ENCODE measurements around the gene CDH11. TPM values are rescaled to one million over a fixed set of nuclear protein-coding genes. Genes with fewer than 3 reads are reported as not detected.

Gene CDH11
- polyA plus RNA-seq, 4 donors, result 0.22 to 25.1 (median 1.6) TPM

DNA sequence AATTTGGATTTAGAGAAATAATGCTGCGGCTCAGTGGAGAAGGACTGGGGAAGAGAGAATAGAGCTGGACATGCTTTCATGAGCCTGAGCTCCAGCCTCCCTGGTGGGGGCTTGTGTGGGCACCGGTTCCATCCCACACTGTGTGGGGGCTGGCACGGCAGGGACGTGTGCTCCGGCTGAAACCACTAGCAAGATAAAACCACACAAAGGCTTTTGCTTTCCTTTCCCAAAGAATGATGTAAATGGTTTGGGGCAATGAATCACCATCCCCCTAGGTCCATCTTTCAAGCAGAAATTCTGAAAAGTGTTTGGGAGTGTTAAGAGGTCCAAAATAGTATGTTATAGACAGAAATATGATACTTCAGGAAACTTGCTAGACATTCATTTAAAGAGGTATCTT, 77.0 kb downstream of the CDH11 start:
- Histone ChIP-seq H3K27me3 (ENCODE audit: control insufficient read depth in 3 of 3, insufficient read depth in 3 of 3, low read length in 3 of 3) (no peaks in the 10 kb centered on the region), H3K9me3 (ENCODE audit: control insufficient read depth in 2 of 2, insufficient read depth in 1 of 2, low read depth in 1 of 2, low read length in 1 of 2) (no peaks in the 10 kb centered on the region), H3K4me1 (ENCODE audit: control insufficient read depth in 3 of 3, insufficient read depth in 2 of 3, low read depth in 1 of 3, low read length in 2 of 3) (no peaks in the 10 kb centered on the region), H3K36me3 (ENCODE audit: control insufficient read depth in 3 of 3, insufficient read depth in 2 of 3, low read depth in 1 of 3, low read length in 3 of 3) (no peaks in the 10 kb centered on the region), H3K27ac (ENCODE audit: low read depth in 1 of 3, low read length in 2 of 3) (no peak overlapping the region), H3K4me3 (ENCODE audit: low read depth in 1 of 3, low read length in 3 of 3) (no peak overlapping the region)
- FAIRE-seq, result no peak
- DNase-seq, result no peak
- WGBS, 3 donors, result 61 to 83% (median 80%) methylated on average over 5 of the region's 5 CpGs

DNA sequence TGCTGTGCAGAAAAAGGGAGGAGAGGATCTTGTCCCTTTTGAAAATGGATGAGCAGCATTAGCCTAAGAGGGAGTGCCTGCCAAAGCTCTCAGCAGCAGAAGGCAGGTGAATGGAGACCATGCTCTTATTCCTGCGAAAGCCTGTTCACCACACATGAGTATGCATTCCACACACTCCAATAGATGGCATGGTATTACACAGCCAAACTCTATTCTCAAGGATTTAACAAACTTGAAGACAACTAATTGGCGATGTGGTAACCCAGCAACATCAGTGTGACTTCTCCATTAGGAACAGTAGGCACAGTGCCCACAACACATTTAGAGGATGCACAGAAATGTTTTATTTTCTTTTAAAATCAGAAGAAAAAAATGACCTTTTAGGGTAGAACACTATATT, 77.8 kb downstream of the CDH11 start:
- 86 to 95% (median 90%) methylated on average over 2 of the region's 2 CpGs for WGBS, 3 donors
- Histone ChIP-seq H3K4me3 (ENCODE audit: low read depth in 1 of 3, low read length in 3 of 3) (no peak overlapping the region), H3K27me3 (ENCODE audit: control insufficient read depth in 3 of 3, insufficient read depth in 3 of 3, low read length in 3 of 3) (no peaks in the 10 kb centered on the region), H3K4me1 (ENCODE audit: control insufficient read depth in 3 of 3, insufficient read depth in 2 of 3, low read depth in 1 of 3, low read length in 2 of 3) (no peaks in the 10 kb centered on the region), H3K9me3 (ENCODE audit: control insufficient read depth in 2 of 2, insufficient read depth in 1 of 2, low read depth in 1 of 2, low read length in 1 of 2) (no peaks in the 10 kb centered on the region), H3K27ac (ENCODE audit: low read depth in 1 of 3, low read length in 2 of 3) (no peak overlapping the region), H3K36me3 (ENCODE audit: control insufficient read depth in 3 of 3, insufficient read depth in 2 of 3, low read depth in 1 of 3, low read length in 3 of 3) (no peaks in the 10 kb centered on the region)
- FAIRE-seq (no peak), DNase-seq (no peak)

DNA sequence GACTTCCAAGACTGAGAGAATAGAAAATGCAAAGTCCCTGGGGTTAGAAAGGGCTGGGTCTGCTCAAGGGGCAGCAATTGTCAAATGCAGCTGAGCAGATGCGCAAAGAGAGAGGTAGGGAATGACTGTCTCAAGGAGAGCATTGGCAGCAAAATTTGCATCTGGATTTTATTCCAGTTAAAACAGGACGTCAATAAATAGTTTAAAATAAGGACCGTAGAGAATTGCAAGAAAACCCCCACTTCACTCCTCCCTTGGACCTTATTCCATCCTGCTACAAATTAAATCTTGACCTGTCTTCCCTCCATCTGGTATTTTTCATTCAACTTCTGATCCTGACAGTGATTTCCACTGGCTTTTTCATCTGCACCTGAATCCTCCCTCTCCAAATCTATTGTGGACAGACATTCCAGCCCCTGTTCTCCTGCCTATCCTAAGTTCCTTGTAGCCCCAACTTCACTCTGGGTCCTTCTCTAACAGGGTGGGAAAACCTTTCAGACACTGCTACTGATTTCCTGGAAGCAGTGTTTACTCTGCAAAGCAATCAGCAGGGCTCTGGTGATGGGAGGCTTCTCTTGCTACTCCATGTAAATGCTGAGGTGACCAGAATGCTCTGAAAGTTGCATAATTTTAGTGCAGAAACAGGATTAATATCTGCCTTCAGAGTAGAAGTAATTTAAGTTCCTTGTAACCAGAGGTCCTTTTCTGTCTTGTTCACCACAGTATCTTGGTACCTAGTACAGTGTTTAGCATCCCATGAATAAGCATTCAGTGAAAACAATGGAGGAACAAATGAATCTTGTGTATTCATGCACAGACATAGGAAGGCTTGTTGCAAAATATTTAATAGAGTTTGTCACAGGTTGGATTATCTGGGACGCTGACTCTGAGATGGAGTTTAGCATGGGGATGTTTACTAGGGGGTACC, 79.2 kb downstream of the CDH11 start:
- Histone ChIP-seq H3K4me1 (ENCODE audit: control insufficient read depth in 3 of 3, insufficient read depth in 2 of 3, low read depth in 1 of 3, low read length in 2 of 3) (no peaks in the 10 kb centered on the region), H3K9me3 (ENCODE audit: control insufficient read depth in 2 of 2, insufficient read depth in 1 of 2, low read depth in 1 of 2, low read length in 1 of 2) (no peaks in the 10 kb centered on the region), H3K4me3 (ENCODE audit: low read depth in 1 of 3, low read length in 3 of 3) (no peak overlapping the region), H3K36me3 (ENCODE audit: control insufficient read depth in 3 of 3, insufficient read depth in 2 of 3, low read depth in 1 of 3, low read length in 3 of 3) (no peaks in the 10 kb centered on the region), H3K27ac (ENCODE audit: low read depth in 1 of 3, low read length in 2 of 3) (no peak overlapping the region), H3K27me3 (ENCODE audit: control insufficient read depth in 3 of 3, insufficient read depth in 3 of 3, low read length in 3 of 3) (no peaks in the 10 kb centered on the region)
- FAIRE-seq (no peak), DNase-seq (no peak)
- WGBS, 3 donors, result 80 to 88% (median 88%) methylated on average over 4 of the region's 4 CpGs

GRCh38 chr16:65041667-65042066, 80.2 kb downstream of the CDH11 start:
- Histone ChIP-seq H3K27ac (ENCODE audit: low read depth in 1 of 3, low read length in 2 of 3) (no peak overlapping the region), H3K36me3 (ENCODE audit: control insufficient read depth in 3 of 3, insufficient read depth in 2 of 3, low read depth in 1 of 3, low read length in 3 of 3) (no peaks in the 10 kb centered on the region), H3K9me3 (ENCODE audit: control insufficient read depth in 2 of 2, insufficient read depth in 1 of 2, low read depth in 1 of 2, low read length in 1 of 2) (no peaks in the 10 kb centered on the region), H3K4me1 (ENCODE audit: control insufficient read depth in 3 of 3, insufficient read depth in 2 of 3, low read depth in 1 of 3, low read length in 2 of 3) (no peaks in the 10 kb centered on the region), H3K4me3 (ENCODE audit: low read depth in 1 of 3, low read length in 3 of 3) (no peak overlapping the region), H3K27me3 (ENCODE audit: control insufficient read depth in 3 of 3, insufficient read depth in 3 of 3, low read length in 3 of 3) (no peaks in the 10 kb centered on the region)
- FAIRE-seq (no peak), DNase-seq (no peak)
- WGBS, 3 donors, result 93 to 94% (median 93%) methylated on average over 5 of the region's 5 CpGs

DNA sequence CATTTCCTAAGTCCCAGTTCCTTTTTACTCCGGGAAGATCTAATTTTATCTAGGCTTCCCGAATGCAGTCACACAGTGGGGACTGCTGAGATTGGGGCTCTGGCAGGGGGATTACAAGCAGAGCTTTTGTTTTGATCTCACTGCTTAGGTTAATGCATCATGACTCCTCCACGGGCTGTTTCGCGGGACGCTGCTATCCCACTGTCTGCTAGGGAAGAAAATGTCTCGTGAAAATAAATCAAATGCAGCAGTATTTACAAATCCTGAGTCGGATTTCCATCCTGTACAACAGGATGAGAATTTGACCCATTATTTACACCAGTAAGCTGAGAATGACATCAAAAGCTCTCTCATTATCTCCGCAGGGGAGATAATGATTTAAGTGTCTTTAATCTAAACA, 83.8 kb downstream of the CDH11 start:
- H3K36me3 ChIP-seq (ENCODE audit: control insufficient read depth in 3 of 3, insufficient read depth in 2 of 3, low read depth in 1 of 3, low read length in 3 of 3), result peaks cover 0 to 2% (median 0%) of the 10 kb centered on the region in 3 donors
- H3K27me3 ChIP-seq (ENCODE audit: control insufficient read depth in 3 of 3, insufficient read depth in 3 of 3, low read length in 3 of 3), result no peaks in the 10 kb centered on the region
- no peak for FAIRE-seq
- 18 to 37% (median 31%) methylated on average over 9 of the region's 9 CpGs for WGBS, 3 donors
- H3K9me3 ChIP-seq (ENCODE audit: control insufficient read depth in 2 of 2, insufficient read depth in 1 of 2, low read depth in 1 of 2, low read length in 1 of 2), result peaks cover 0 to 2% of the 10 kb centered on the region in 2 donors
- no peak overlapping the region for H3K27ac ChIP-seq (ENCODE audit: low read depth in 1 of 3, low read length in 2 of 3)
- no peak for DNase-seq
- no peaks in the 10 kb centered on the region for H3K4me1 ChIP-seq (ENCODE audit: control insufficient read depth in 3 of 3, insufficient read depth in 2 of 3, low read depth in 1 of 3, low read length in 2 of 3)
- H3K4me3 ChIP-seq (ENCODE audit: low read depth in 1 of 3, low read length in 3 of 3), result no peak overlapping the region

DNA sequence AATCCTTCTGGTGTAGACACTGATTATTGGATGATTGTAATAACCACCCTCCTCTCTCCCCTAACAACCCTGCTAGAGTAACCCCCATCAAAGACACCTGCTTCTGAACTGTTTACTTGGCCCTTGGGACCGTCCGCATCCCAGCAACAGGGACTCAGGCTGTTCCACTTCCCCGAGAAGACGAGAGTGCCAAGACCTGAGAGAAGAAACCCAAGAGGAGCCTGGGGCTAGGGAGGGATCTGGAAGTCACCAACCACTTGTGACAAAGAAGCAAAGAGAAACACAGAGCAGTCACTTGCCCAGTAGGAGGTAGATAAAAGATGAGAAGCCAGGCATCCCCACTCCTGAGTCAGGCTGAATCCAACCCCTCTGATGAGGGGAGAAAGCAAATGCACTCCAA, 84.3 kb downstream of the CDH11 start:
- no peaks in the 10 kb centered on the region for H3K4me1 ChIP-seq (ENCODE audit: control insufficient read depth in 3 of 3, insufficient read depth in 2 of 3, low read depth in 1 of 3, low read length in 2 of 3)
- DNase-seq (no peak), FAIRE-seq (no peak)

GRCh38 chr16:65034915-65035314, 86.9 kb downstream of the CDH11 start:
- DNase-seq (no peak), FAIRE-seq (no peak)
- no peaks in the 10 kb centered on the region for H3K27me3 ChIP-seq (ENCODE audit: control insufficient read depth in 3 of 3, insufficient read depth in 3 of 3, low read length in 3 of 3)
- no peak overlapping the region for H3K4me3 ChIP-seq (ENCODE audit: low read depth in 1 of 3, low read length in 3 of 3)
- 38 to 62% (median 43%) methylated on average over 8 of the region's 8 CpGs for WGBS, 3 donors
- H3K36me3 ChIP-seq (ENCODE audit: control insufficient read depth in 3 of 3, insufficient read depth in 2 of 3, low read depth in 1 of 3, low read length in 3 of 3), result peaks cover 0 to 2% (median 0%) of the 10 kb centered on the region in 3 donors
- H3K4me1 ChIP-seq (ENCODE audit: control insufficient read depth in 3 of 3, insufficient read depth in 2 of 3, low read depth in 1 of 3, low read length in 2 of 3), result no peaks in the 10 kb centered on the region
- H3K27ac ChIP-seq (ENCODE audit: low read depth in 1 of 3, low read length in 2 of 3), result no peak overlapping the region
- peaks cover 0 to 2% of the 10 kb centered on the region in 2 donors for H3K9me3 ChIP-seq (ENCODE audit: control insufficient read depth in 2 of 2, insufficient read depth in 1 of 2, low read depth in 1 of 2, low read length in 1 of 2)

More for the DNA sequence above, 84.3 kb downstream of the CDH11 start:
- H3K9me3 ChIP-seq (ENCODE audit: control insufficient read depth in 2 of 2, insufficient read depth in 1 of 2, low read depth in 1 of 2, low read length in 1 of 2), result peaks cover 0 to 2% of the 10 kb centered on the region in 2 donors
- 50 to 69% (median 64%) methylated on average over 4 of the region's 4 CpGs for WGBS, 3 donors
- peaks cover 0 to 2% (median 0%) of the 10 kb centered on the region in 3 donors for H3K36me3 ChIP-seq (ENCODE audit: control insufficient read depth in 3 of 3, insufficient read depth in 2 of 3, low read depth in 1 of 3, low read length in 3 of 3)
- H3K27me3 ChIP-seq (ENCODE audit: control insufficient read depth in 3 of 3, insufficient read depth in 3 of 3, low read length in 3 of 3), result no peaks in the 10 kb centered on the region
- no peak overlapping the region for H3K27ac ChIP-seq (ENCODE audit: low read depth in 1 of 3, low read length in 2 of 3)
- H3K4me3 ChIP-seq (ENCODE audit: low read depth in 1 of 3, low read length in 3 of 3), result no peak overlapping the region

DNA sequence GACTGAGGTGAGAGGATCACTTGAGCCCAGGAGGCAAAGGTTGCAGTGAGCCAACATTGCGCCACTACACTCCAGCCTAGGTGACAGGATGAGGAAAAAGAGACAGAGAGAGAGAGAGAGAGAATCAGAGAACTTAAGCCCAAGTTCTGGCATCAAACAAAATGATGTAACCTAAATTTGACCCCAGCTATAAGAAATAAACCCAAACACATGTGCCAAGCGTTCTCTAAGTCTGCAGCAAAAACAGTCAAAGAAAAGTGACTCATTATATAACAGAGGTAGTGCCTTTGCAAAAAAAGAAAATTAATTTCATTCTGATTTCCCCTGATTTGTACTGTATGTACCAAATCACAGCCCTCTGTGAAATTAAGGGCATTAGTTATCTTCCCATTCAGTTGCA, 89.5 kb downstream of the CDH11 start:
- H3K4me3 ChIP-seq (ENCODE audit: low read depth in 1 of 3, low read length in 3 of 3), result no peak overlapping the region
- H3K27me3 ChIP-seq (ENCODE audit: control insufficient read depth in 3 of 3, insufficient read depth in 3 of 3, low read length in 3 of 3), result no peaks in the 10 kb centered on the region
- peaks cover 0 to 2% (median 0%) of the 10 kb centered on the region in 3 donors for H3K36me3 ChIP-seq (ENCODE audit: control insufficient read depth in 3 of 3, insufficient read depth in 2 of 3, low read depth in 1 of 3, low read length in 3 of 3)
- no peak for FAIRE-seq
- DNase-seq, result no peak
- no peak overlapping the region for H3K27ac ChIP-seq (ENCODE audit: low read depth in 1 of 3, low read length in 2 of 3)
- H3K4me1 ChIP-seq (ENCODE audit: control insufficient read depth in 3 of 3, insufficient read depth in 2 of 3, low read depth in 1 of 3, low read length in 2 of 3), result no peaks in the 10 kb centered on the region
- WGBS, 3 donors, result 78 to 90% (median 81%) methylated on average over 2 of the region's 2 CpGs
- peaks cover 0 to 2% of the 10 kb centered on the region in 2 donors for H3K9me3 ChIP-seq (ENCODE audit: control insufficient read depth in 2 of 2, insufficient read depth in 1 of 2, low read depth in 1 of 2, low read length in 1 of 2)

Data from small intestine (tissue), 7 donors.